Mucosa of rectum (tissue), 2 donors: Measurements from ENCODE around the gene EPHB4.
"Not testable (repeated sequence)": the region's sequence is repeated elsewhere in the genome, so short reads cannot be mapped to it uniquely, and the experiment has no call there.

ENCODE experiments used
- H3K27ac ChIP-seq, 2 donors: one replicate each; pipeline ENCODE4 v1.7.0; 2013; ENCODE audit warnings: inconsistent platforms in 2 of 2, low read depth in 2 of 2, low read length in 2 of 2
- H3K27me3 ChIP-seq, 2 donors: one replicate each; pipeline ENCODE4 v1.7.0; 2013; ENCODE audit warnings: low read length in 2 of 2; ENCODE audit not compliant: control insufficient read depth in 2 of 2, insufficient read depth in 2 of 2
- H3K36me3 ChIP-seq, 2 donors: one replicate each; pipeline ENCODE4 v1.7.0; 2013; ENCODE audit warnings: low read length in 2 of 2; ENCODE audit not compliant: control insufficient read depth in 2 of 2, insufficient read depth in 2 of 2
- H3K4me1 ChIP-seq, 2 donors: one replicate each; pipeline ENCODE4 v1.7.0; 2013; ENCODE audit warnings: low read length in 2 of 2, mild to moderate bottlenecking in 1 of 2; ENCODE audit not compliant: control insufficient read depth in 2 of 2, insufficient read depth in 2 of 2
- H3K4me3 ChIP-seq, 2 donors: one replicate each; pipeline ENCODE4 v1.7.0; 2013; ENCODE audit warnings: low read length in 2 of 2
- H3K9ac ChIP-seq, 2 donors: one replicate each; pipeline ENCODE4 v1.7.0; 2013; ENCODE audit warnings: low read length in 2 of 2, low read depth in 1 of 2, mild to moderate bottlenecking in 1 of 2
- H3K9me3 ChIP-seq, 2 donors: one replicate each; pipeline ENCODE4 v1.7.0; 2013; ENCODE audit warnings: low read length in 2 of 2; ENCODE audit not compliant: control insufficient read depth in 2 of 2
- donor health status: healthy.
- donor health status: Normal muscosa, but diverticular disease.

Gene EPHB4

GRCh38 chr7:100765250-100765649 lies 62.1 kb downstream of the EPHB4 start:
- H3K9me3 ChIP-seq = no peaks in the 10 kb centered on the region

GRCh38 chr7:100764841-100765240 lies 62.5 kb downstream of the EPHB4 start:
- no peak overlapping the region for H3K27ac ChIP-seq
- H3K4me1 ChIP-seq = no peaks in the 10 kb centered on the region
- H3K4me3 ChIP-seq = no peak overlapping the region
- H3K9ac ChIP-seq = no peak overlapping the region
- no peaks in the 10 kb centered on the region for H3K36me3 ChIP-seq
- H3K27me3 ChIP-seq = peaks cover 0 to 2% of the 10 kb centered on the region in 2 donors
- H3K9me3 ChIP-seq = no peaks in the 10 kb centered on the region

More at GRCh38 chr7:100765250-100765649, 62.1 kb downstream of the EPHB4 start:
- H3K27me3 ChIP-seq = peaks cover 0 to 2% of the 10 kb centered on the region in 2 donors
- H3K9ac ChIP-seq = no peak overlapping the region
- no peaks in the 10 kb centered on the region for H3K36me3 ChIP-seq
- no peak overlapping the region for H3K4me3 ChIP-seq
- H3K27ac ChIP-seq = no peak overlapping the region
- no peaks in the 10 kb centered on the region for H3K4me1 ChIP-seq

- H3K4me3 ChIP-seq = no peak overlapping the region
- peaks cover 0 to 2% of the 10 kb centered on the region in 2 donors for H3K4me1 ChIP-seq
- no peaks in the 10 kb centered on the region for H3K9me3 ChIP-seq
- H3K9ac ChIP-seq = no peak overlapping the region
- peaks cover 0 to under 1% of the 10 kb centered on the region in 2 donors for H3K27me3 ChIP-seq
- H3K36me3 ChIP-seq = no peaks in the 10 kb centered on the region
- no peak overlapping the region for H3K27ac ChIP-seq
Measured at GRCh38 chr7:100763556-100764140, 63.7 kb downstream of the EPHB4 start.

GRCh38 chr7:100762841-100763240 lies 64.5 kb downstream of the EPHB4 start:
- H3K36me3 ChIP-seq, H3K27me3 ChIP-seq, H3K4me1 ChIP-seq, H3K9me3 ChIP-seq, H3K9ac ChIP-seq, H3K4me3 ChIP-seq, H3K27ac ChIP-seq: not testable (repeated sequence)

- no peak overlapping the region for H3K9ac ChIP-seq
- H3K27me3 ChIP-seq = no peaks in the 10 kb centered on the region
- H3K36me3 ChIP-seq = no peaks in the 10 kb centered on the region
- no peaks in the 10 kb centered on the region for H3K9me3 ChIP-seq
- H3K4me3 ChIP-seq = no peak overlapping the region
- H3K27ac ChIP-seq = no peak overlapping the region
- peaks cover 0 to 2% of the 10 kb centered on the region in 2 donors for H3K4me1 ChIP-seq
Measured at GRCh38 chr7:100759357-100760171, 67.8 kb downstream of the EPHB4 start.

GRCh38 chr7:100753750-100754149 lies 73.6 kb downstream of the EPHB4 start:
- Histone ChIP-seq H3K9me3 (no peaks in the 10 kb centered on the region), H3K27ac (no peak overlapping the region), H3K9ac (no peak overlapping the region), H3K4me1 (no peaks in the 10 kb centered on the region), H3K36me3 (no peaks in the 10 kb centered on the region), H3K27me3 (peaks cover 7 to 8% of the 10 kb centered on the region in 2 donors), H3K4me3 (no peak overlapping the region)

- H3K4me1 ChIP-seq = no peaks in the 10 kb centered on the region
- no peak overlapping the region for H3K4me3 ChIP-seq
- no peak overlapping the region for H3K27ac ChIP-seq
- H3K9me3 ChIP-seq = no peaks in the 10 kb centered on the region
- H3K27me3 ChIP-seq = peaks cover 7 to 8% of the 10 kb centered on the region in 2 donors
- H3K36me3 ChIP-seq = no peaks in the 10 kb centered on the region
- H3K9ac ChIP-seq = no peak overlapping the region
Measured at GRCh38 chr7:100752994-100753393, 74.3 kb downstream of the EPHB4 start.
